EH (cell line): ENCODE measurements around the gene LRRFIP1.
"Not testable (repeated sequence)": the region's sequence is repeated elsewhere in the genome, so short reads cannot be mapped to it uniquely, and the experiment has no call there.

Experiments
- DNase-seq: peaks from one replicate; pipeline ENCODE4 v3.0.0-alpha.2; 2015; ENCODE audit warnings: low read depth

Gene LRRFIP1

GRCh38 chr2:237744613-237745249 lies 117.3 kb downstream of the LRRFIP1 start:
- peak; percentile 65 for DNase-seq

- DNase-seq = no peak
These were observed 117.8 kb downstream of the LRRFIP1 start for GRCh38 chr2:237745250-237745613.

- no peak for DNase-seq
These were observed 119.1 kb downstream of the LRRFIP1 start for GRCh38 chr2:237746302-237747080.

GRCh38 chr2:237747189-237747588 lies 119.8 kb downstream of the LRRFIP1 start:
- DNase-seq = no peak

GRCh38 chr2:237749002-237749401 lies 121.6 kb downstream of the LRRFIP1 start:
- no peak for DNase-seq

GRCh38 chr2:237749961-237750360 lies 122.6 kb downstream of the LRRFIP1 start:
- no peak for DNase-seq

GRCh38 chr2:237750441-237750840 lies 123.1 kb downstream of the LRRFIP1 start:
- DNase-seq = not testable (repeated sequence)

GRCh38 chr2:237752761-237753165 lies 125.4 kb downstream of the LRRFIP1 start:
- DNase-seq = no peak

GRCh38 chr2:237754182-237754581 lies 126.8 kb downstream of the LRRFIP1 start:
- peak; percentile 51 for DNase-seq

GRCh38 chr2:237754626-237755248 lies 127.3 kb downstream of the LRRFIP1 start:
- DNase-seq = no peak

GRCh38 chr2:237757616-237758015 lies 130.2 kb downstream of the LRRFIP1 start:
- DNase-seq = no peak

GRCh38 chr2:237758185-237758584 lies 130.8 kb downstream of the LRRFIP1 start:
- no peak for DNase-seq

- DNase-seq = no peak
These were observed 131.8 kb downstream of the LRRFIP1 start for GRCh38 chr2:237759176-237759575.

GRCh38 chr2:237760506-237761502 lies 133.4 kb downstream of the LRRFIP1 start:
- peak; percentile 7 for DNase-seq

GRCh38 chr2:237762291-237763182 lies 135.2 kb downstream of the LRRFIP1 start:
- DNase-seq = peak; percentile 38

- no peak for DNase-seq
These were observed 136.4 kb downstream of the LRRFIP1 start for GRCh38 chr2:237763812-237764211.

GRCh38 chr2:237765122-237765521 lies 137.7 kb downstream of the LRRFIP1 start:
- DNase-seq = not testable (repeated sequence)

- DNase-seq = peak; percentile 23
These were observed 138.5 kb downstream of the LRRFIP1 start for GRCh38 chr2:237765875-237766274.

GRCh38 chr2:237766340-237766739 lies 139.0 kb downstream of the LRRFIP1 start:
- peak; percentile 84 for DNase-seq

GRCh38 chr2:237772513-237772912 lies 145.1 kb downstream of the LRRFIP1 start:
- no peak for DNase-seq

- DNase-seq = no peak
These were observed 146.4 kb downstream of the LRRFIP1 start for GRCh38 chr2:237773826-237774225.
